RWPE2 (cell line): ENCODE measurements around the gene INSRR.

ENCODE experiments used
- ATAC-seq: fragments of 200-7000 bp; cut with Tn5 transposase; 3 replicates; pipeline ENCODE4 v1.9.1; 2021; ENCODE audit warnings: low read depth
- DNase-seq: peaks from one replicate; pipeline ENCODE4 v3.0.0-alpha.2; 2020; ENCODE audit warnings: low spot score
- H3K27ac ChIP-seq: fragments of 450-650 bp; 2 replicates; pipeline ENCODE4 v1.5.1; 2017; ENCODE audit warnings: mild to moderate bottlenecking; ENCODE audit not compliant: poor library complexity, severe bottlenecking
- H3K27me3 ChIP-seq: fragments of 250-450 bp; sonication (Bioruptor Pico); 2 replicates; pipeline ENCODE4 v1.5.1; 2021; ENCODE audit warnings: mild to moderate bottlenecking, moderate library complexity; ENCODE audit not compliant: insufficient read depth, poor library complexity, severe bottlenecking
- H3K36me3 ChIP-seq: fragments of 250-450 bp; sonication (Bioruptor Pico); 2 replicates; pipeline ENCODE4 v1.5.1; 2020; ENCODE audit warnings: low read depth, mild to moderate bottlenecking, moderate library complexity
- H3K4me1 ChIP-seq: fragments of 250-450 bp; sonication (Bioruptor Pico); 2 replicates; pipeline ENCODE4 v1.5.1; 2021; ENCODE audit warnings: mild to moderate bottlenecking, moderate library complexity; ENCODE audit not compliant: insufficient read depth, poor library complexity, severe bottlenecking
- H3K4me3 ChIP-seq: fragments of 250-450 bp; sonication (Bioruptor Pico); 2 replicates; pipeline ENCODE4 v1.5.1; 2021; ENCODE audit warnings: mild to moderate bottlenecking, moderate library complexity; ENCODE audit not compliant: severe bottlenecking
- H3K9me3 ChIP-seq: fragments of 250-450 bp; sonication (Bioruptor Pico); 2 replicates; pipeline ENCODE4 v1.5.1; 2021; ENCODE audit warnings: mild to moderate bottlenecking, moderate library complexity; ENCODE audit not compliant: severe bottlenecking
- CTCF ChIP-seq: fragments of 450-650 bp; IDR thresholded peaks from one replicate; pipeline ENCODE4 v1.5.1; 2017; ENCODE audit warnings: mild to moderate bottlenecking, moderate library complexity; ENCODE audit not compliant: poor library complexity, severe bottlenecking

INSRR gene

GRCh38 chr1:156876281-156876680 is 17.4 kb upstream of the INSRR start:
- TF ChIP-seq CTCF, result no peak
- H3K27me3 ChIP-seq, result no peaks in the 10 kb centered on the region
- H3K36me3 ChIP-seq, result no peaks in the 10 kb centered on the region
- no peak overlapping the region for H3K27ac ChIP-seq
- ATAC-seq, result no peak
- DNase-seq, result no peak
- no peak overlapping the region for H3K4me3 ChIP-seq
- H3K9me3 ChIP-seq, result no peaks in the 10 kb centered on the region
- no peaks in the 10 kb centered on the region for H3K4me1 ChIP-seq

- Histone ChIP-seq H3K9me3 (no peaks in the 10 kb centered on the region), H3K27me3 (no peaks in the 10 kb centered on the region), H3K4me3 (no peak overlapping the region), H3K36me3 (no peaks in the 10 kb centered on the region), H3K4me1 (peaks cover 9% of the 10 kb centered on the region), H3K27ac (no peak overlapping the region)
- ATAC-seq (no peak), DNase-seq (no peak)
- no peak for TF ChIP-seq CTCF
Measured at GRCh38 chr1:156875341-156875615, 16.4 kb upstream of the INSRR start.

- H3K4me3 ChIP-seq, result no peak overlapping the region
- no peak for ATAC-seq
- H3K36me3 ChIP-seq, result no peaks in the 10 kb centered on the region
- no peak overlapping the region for H3K27ac ChIP-seq
- peaks cover 12% of the 10 kb centered on the region for H3K4me1 ChIP-seq
- no peaks in the 10 kb centered on the region for H3K9me3 ChIP-seq
- TF ChIP-seq CTCF, result no peak
- no peak for DNase-seq
- no peaks in the 10 kb centered on the region for H3K27me3 ChIP-seq
Measured at GRCh38 chr1:156874572-156875340, 15.8 kb upstream of the INSRR start.

GRCh38 chr1:156874142-156874541 is 15.2 kb upstream of the INSRR start:
- Histone ChIP-seq H3K4me1 (peaks cover 12% of the 10 kb centered on the region), H3K9me3 (no peaks in the 10 kb centered on the region), H3K27me3 (no peaks in the 10 kb centered on the region), H3K4me3 (no peak overlapping the region), H3K27ac (no peak overlapping the region), H3K36me3 (no peaks in the 10 kb centered on the region)
- ATAC-seq (no peak), DNase-seq (no peak)
- TF ChIP-seq CTCF, result no peak

GRCh38 chr1:156873659-156874058 is 14.7 kb upstream of the INSRR start:
- no peaks in the 10 kb centered on the region for H3K36me3 ChIP-seq
- H3K4me3 ChIP-seq, result no peak overlapping the region
- ATAC-seq (no peak), DNase-seq (no peak)
- H3K4me1 ChIP-seq, result peaks cover 12% of the 10 kb centered on the region
- TF ChIP-seq CTCF, result no peak
- H3K27me3 ChIP-seq, result no peaks in the 10 kb centered on the region
- H3K27ac ChIP-seq, result no peak overlapping the region
- H3K9me3 ChIP-seq, result no peaks in the 10 kb centered on the region
